Mesothelial cell of epicardium (in vitro differentiated cells): Measurements from ENCODE around the gene RSRP1. TPM values are rescaled to one million over a fixed set of nuclear protein-coding genes. Genes with fewer than 3 reads are reported as not detected.

Experiments used
- DNase-seq, 2 experiments: peaks; one replicate each; pipeline ENCODE4 v3.0.0; 2021; ENCODE audit warnings: low spot score in 2 of 2; ENCODE audit not compliant: unreplicated experiment in 2 of 2
- H3K27ac Mint-ChIP-seq: 2 replicates; pipeline ENCODE4 v1.8.0; 2021; ENCODE audit warnings: mixed read lengths
- H3K27me3 Mint-ChIP-seq: 2 replicates; pipeline ENCODE4 v1.8.0; 2021; ENCODE audit warnings: low read depth, mixed read lengths
- H3K36me3 Mint-ChIP-seq: 2 replicates; pipeline ENCODE4 v1.8.0; 2021; ENCODE audit warnings: mixed read lengths
- H3K4me1 Mint-ChIP-seq: 2 replicates; pipeline ENCODE4 v1.8.0; 2021; ENCODE audit warnings: mixed read lengths
- H3K4me3 Mint-ChIP-seq: 2 replicates; pipeline ENCODE4 v1.8.0; 2021; ENCODE audit warnings: mild to moderate bottlenecking, moderate library complexity, mixed read lengths
- H3K9me3 Mint-ChIP-seq: 2 replicates; pipeline ENCODE4 v1.8.0; 2021; ENCODE audit warnings: mixed read lengths
- total RNA-seq: library from RNA; stranded (reverse); gene quantifications from 3 replicates; pipeline ENCODE4 v1.2.1, GENCODE V29; 2021
- TF ChIP-seq, protein P1 (sequence below): fragments of 200-600 bp; sonication (generic); IDR thresholded peaks from one replicate; pipeline ENCODE4 v1.5.0; 2021; ENCODE audit warnings: antibody characterized with exemption; ENCODE audit not compliant: unreplicated experiment

Gene RSRP1
- total RNA-seq, 1 donor from 2014 or later: 150 TPM

DNA sequence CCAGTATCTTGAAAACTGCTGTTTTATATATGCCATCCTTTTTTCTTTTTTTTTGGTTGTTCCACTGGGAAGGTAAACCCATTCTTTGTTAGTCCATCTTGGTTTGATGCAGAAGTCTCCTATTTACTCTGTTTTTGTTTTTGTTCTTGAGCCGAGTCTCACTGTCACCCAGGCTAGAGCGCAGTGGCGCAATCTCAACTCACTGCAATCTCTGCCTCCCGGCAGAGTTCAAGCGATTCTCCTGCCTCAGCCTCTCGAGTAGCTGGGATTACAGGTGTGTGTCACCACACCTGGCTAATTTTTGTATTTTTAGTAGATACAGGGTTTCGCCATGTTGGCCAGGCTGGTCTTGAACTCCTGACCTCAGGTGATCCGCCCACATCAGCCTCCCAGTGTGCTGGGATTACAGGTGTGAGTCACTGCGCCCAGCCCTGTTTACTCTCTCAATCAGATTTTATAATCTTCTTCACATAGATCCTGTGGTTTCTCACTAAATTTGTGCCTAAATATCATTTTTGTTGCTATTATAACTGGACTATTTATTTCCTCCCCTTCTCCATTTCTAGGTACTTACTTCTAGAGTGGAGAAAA, 27.5 kb downstream of the RSRP1 start:
- TF ChIP-seq, protein P1, sequence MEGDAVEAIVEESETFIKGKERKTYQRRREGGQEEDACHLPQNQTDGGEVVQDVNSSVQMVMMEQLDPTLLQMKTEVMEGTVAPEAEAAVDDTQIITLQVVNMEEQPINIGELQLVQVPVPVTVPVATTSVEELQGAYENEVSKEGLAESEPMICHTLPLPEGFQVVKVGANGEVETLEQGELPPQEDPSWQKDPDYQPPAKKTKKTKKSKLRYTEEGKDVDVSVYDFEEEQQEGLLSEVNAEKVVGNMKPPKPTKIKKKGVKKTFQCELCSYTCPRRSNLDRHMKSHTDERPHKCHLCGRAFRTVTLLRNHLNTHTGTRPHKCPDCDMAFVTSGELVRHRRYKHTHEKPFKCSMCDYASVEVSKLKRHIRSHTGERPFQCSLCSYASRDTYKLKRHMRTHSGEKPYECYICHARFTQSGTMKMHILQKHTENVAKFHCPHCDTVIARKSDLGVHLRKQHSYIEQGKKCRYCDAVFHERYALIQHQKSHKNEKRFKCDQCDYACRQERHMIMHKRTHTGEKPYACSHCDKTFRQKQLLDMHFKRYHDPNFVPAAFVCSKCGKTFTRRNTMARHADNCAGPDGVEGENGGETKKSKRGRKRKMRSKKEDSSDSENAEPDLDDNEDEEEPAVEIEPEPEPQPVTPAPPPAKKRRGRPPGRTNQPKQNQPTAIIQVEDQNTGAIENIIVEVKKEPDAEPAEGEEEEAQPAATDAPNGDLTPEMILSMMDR: no peak
- Mint-ChIP-seq H3K36me3 (peaks cover 29% of the 10 kb centered on the region), H3K9me3 (no peaks in the 10 kb centered on the region), H3K27ac (no peak overlapping the region), H3K4me3 (no peak overlapping the region), H3K4me1 (no peaks in the 10 kb centered on the region), H3K27me3 (no peaks in the 10 kb centered on the region)
- no peak for DNase-seq

DNA sequence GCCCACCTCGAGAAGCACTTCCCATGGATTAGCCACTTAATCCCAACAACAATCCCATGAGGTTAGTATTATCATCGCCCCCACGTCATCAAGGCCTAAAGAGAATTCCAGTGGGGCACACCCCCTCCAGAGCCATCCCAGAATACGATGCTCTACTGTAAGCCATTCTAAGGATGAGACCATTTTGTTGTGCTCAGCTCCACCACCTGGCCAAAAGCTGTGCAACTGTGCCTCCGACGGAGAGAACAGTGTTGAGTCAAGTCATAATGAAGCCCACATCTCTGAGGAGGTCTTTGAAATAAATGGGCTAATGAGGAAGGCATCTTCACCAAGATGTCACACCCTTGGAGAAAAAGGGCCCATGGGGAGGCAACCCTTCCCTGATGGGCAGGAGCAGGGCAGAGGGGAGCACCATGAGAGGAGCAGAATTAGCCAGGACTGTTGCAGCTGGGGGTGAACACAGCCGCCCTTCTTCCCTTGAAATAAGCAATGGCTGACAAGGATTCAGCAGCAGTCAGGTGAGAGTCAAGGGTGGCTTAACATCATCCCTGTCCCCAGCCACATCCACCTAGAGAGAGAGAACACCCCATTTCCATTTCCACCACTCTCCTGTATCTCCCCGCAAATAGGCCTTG, 29.5 kb downstream of the RSRP1 start:
- Mint-ChIP-seq H3K36me3 (peaks cover 17% of the 10 kb centered on the region), H3K27me3 (peaks cover under 1% of the 10 kb centered on the region), H3K9me3 (no peaks in the 10 kb centered on the region), H3K4me1 (peaks cover under 1% of the 10 kb centered on the region), H3K4me3 (no peak overlapping the region), H3K27ac (no peak overlapping the region)
- TF ChIP-seq, protein P1: no peak
- no peak for DNase-seq

DNA sequence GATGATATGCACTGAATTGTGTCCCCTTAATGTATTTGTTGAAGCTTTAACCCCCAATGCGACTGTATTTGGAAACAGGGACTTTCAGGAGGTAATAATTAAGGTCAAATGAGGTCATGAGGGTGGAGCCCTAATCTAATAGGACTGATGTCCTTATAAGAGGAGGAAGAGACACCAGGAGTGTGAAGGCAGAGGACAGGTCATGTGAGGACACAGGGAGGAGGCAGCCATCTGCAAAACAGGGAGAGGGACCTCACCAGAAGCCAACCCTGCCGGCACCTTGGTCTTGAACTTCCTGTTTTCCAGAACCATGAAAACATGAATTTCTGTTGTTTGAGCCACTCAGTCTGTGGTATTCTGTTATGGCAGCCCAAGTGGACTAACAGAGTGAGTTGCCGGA, 30.2 kb downstream of the RSRP1 start:
- peaks cover 3% of the 10 kb centered on the region for H3K4me1 Mint-ChIP-seq
- no peak for DNase-seq
- peaks cover 3% of the 10 kb centered on the region for H3K27me3 Mint-ChIP-seq
- no peaks in the 10 kb centered on the region for H3K9me3 Mint-ChIP-seq
- H3K27ac Mint-ChIP-seq: no peak overlapping the region
- H3K4me3 Mint-ChIP-seq: no peak overlapping the region
- TF ChIP-seq, protein P1: no peak
- H3K36me3 Mint-ChIP-seq: peaks cover 15% of the 10 kb centered on the region

DNA sequence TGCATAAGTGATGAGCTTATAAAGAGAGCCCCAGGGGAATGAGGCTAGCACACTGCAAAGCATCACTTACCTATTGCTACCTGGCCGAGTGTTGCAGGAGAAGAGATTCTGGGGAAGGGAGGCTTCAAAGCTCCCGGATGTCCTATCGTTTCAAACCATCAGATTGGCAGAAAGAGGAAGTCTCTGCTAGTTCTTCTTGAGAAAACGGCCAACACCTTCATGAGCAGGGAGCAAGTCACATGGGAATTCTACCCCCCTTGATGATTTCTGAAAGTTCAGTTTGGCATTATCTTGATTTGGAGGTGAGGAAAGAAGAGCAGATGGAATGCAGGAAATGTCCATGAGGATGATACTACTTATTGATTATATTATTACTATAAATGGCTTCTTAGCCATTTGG, 31.1 kb downstream of the RSRP1 start:
- Mint-ChIP-seq H3K4me3 (no peak overlapping the region), H3K27ac (no peak overlapping the region), H3K36me3 (peaks cover 10% of the 10 kb centered on the region), H3K27me3 (peaks cover 4% of the 10 kb centered on the region), H3K4me1 (peaks cover 3% of the 10 kb centered on the region), H3K9me3 (no peaks in the 10 kb centered on the region)
- TF ChIP-seq, protein P1: no peak
- no peak for DNase-seq

DNA sequence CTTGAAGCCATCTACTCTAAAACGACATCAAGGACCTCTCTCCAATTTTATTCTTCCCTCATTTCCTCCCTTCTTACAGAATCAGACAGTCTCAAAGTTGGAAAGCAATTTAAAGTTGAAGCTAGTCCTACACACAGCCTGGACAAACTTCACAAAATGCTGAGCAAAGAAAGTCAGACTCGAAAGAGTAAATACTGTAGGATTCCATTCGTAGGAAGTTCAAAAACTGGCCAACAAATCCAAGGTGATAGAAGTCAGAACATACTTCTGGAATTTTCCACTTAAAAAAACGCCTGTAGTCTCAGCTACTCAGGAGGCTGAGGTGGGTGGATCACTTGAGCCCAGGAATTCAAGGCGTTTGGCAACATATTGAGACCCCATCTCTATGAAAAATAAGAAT, 34.5 kb downstream of the RSRP1 start:
- H3K27ac Mint-ChIP-seq: no peak overlapping the region
- TF ChIP-seq, protein P1: no peak
- peaks cover 3% of the 10 kb centered on the region for H3K4me1 Mint-ChIP-seq
- no peak for DNase-seq
- no peak overlapping the region for H3K4me3 Mint-ChIP-seq
- no peaks in the 10 kb centered on the region for H3K36me3 Mint-ChIP-seq
- H3K9me3 Mint-ChIP-seq: no peaks in the 10 kb centered on the region
- H3K27me3 Mint-ChIP-seq: peaks cover 8% of the 10 kb centered on the region
